SU-DHL-6 (cell line): ENCODE data around the gene RAB39B.
"Not testable (repeated sequence)": the region's sequence is repeated elsewhere in the genome, so short reads cannot be mapped to it uniquely, and the experiment has no call there.

Experiments
- H2AFZ ChIP-seq: fragments of 200-600 bp; sonication (generic); 2 replicates; pipeline ENCODE4 v1.6.1; 2014; ENCODE audit warnings: low read depth, mild to moderate bottlenecking, moderate library complexity, mixed read lengths, antibody characterized with exemption, low read length; ENCODE audit not compliant: severe bottlenecking
- H3F3A ChIP-seq: fragments of 200-600 bp; shearing (Covaris generic); 2 replicates; pipeline ENCODE4 v1.6.0; 2016; ENCODE audit warnings: antibody characterized with exemption, mild to moderate bottlenecking; ENCODE audit not compliant: insufficient read depth
- H3K27ac ChIP-seq: fragments of 200-600 bp; sonication (generic); 2 replicates; pipeline ENCODE4 v1.5.1; 2016; ENCODE audit warnings: low read depth, mild to moderate bottlenecking, low read length, moderate library complexity, mixed read lengths
- H3K27me3 ChIP-seq: fragments of 200-600 bp; sonication (generic), shearing (Covaris generic); 2 replicates; pipeline ENCODE4 v1.6.0; 2014; ENCODE audit warnings: mild to moderate bottlenecking, low read length
- H3K36me3 ChIP-seq: fragments of 200-600 bp; sonication (generic); 2 replicates; pipeline ENCODE4 v1.6.1; 2014; ENCODE audit warnings: mild to moderate bottlenecking, low read length, mixed read lengths
- H3K4me2 ChIP-seq: fragments of 300-600, 200-600 bp; shearing (Covaris generic), sonication (generic); 2 replicates; pipeline ENCODE4 v1.6.0; 2014; ENCODE audit warnings: low read length, low read depth, mild to moderate bottlenecking; ENCODE audit not compliant: poor library complexity, severe bottlenecking
- H3K4me3 ChIP-seq: fragments of 200-600 bp; sonication (generic); 2 replicates; pipeline ENCODE4 v1.5.1; 2014; ENCODE audit warnings: antibody characterized with exemption, low read length, mild to moderate bottlenecking, mixed read lengths; ENCODE audit not compliant: insufficient read depth, poor library complexity, severe bottlenecking
- H3K79me2 ChIP-seq: fragments of 200-600 bp; sonication (generic); 2 replicates; pipeline ENCODE4 v1.6.1; 2014; ENCODE audit warnings: mild to moderate bottlenecking, low read length, moderate library complexity; ENCODE audit not compliant: insufficient read depth
- H3K9ac ChIP-seq: fragments of 200-600 bp; sonication (generic); 2 replicates; pipeline ENCODE4 v1.7.0; 2014; ENCODE audit warnings: mild to moderate bottlenecking, low read length
- H3K9me2 ChIP-seq: fragments of 200-600 bp; sonication (generic); replicated peaks from 2 replicates; pipeline ENCODE4 v1.6.1; 2014; ENCODE audit warnings: low read length; ENCODE audit not compliant: insufficient read depth
- H3K9me3 ChIP-seq: fragments of 200-600 bp; sonication (generic); 2 replicates; pipeline ENCODE4 v1.6.1; 2014; ENCODE audit warnings: low read length, mixed read lengths; ENCODE audit not compliant: insufficient read depth
- H4K20me1 ChIP-seq: fragments of 200-600 bp; sonication (generic); 2 replicates; pipeline ENCODE4 v1.6.1; 2014; ENCODE audit warnings: low read depth, mild to moderate bottlenecking, antibody characterized with exemption, low read length, moderate library complexity, mixed read lengths
- CTCF ChIP-seq: fragments of 200-600 bp; sonication (generic); IDR thresholded peaks from one replicate; pipeline ENCODE4 v1.5.1; 2017; ENCODE audit warnings: antibody characterized with exemption, mild to moderate bottlenecking, low read length, moderate library complexity; ENCODE audit not compliant: insufficient read depth, poor library complexity, severe bottlenecking
- EZH2phosphoT487 ChIP-seq: fragments of 200-600 bp; sonication (generic), shearing (Covaris generic); conservative IDR thresholded peaks from 2 replicates; pipeline ENCODE4 v1.6.1; 2018; ENCODE audit warnings: mild to moderate bottlenecking, antibody characterized with exemption, low read length, moderate library complexity, mixed read lengths

RAB39B gene

GRCh38 chrX:155279873-155280272, 15.6 kb upstream of the RAB39B start:
- Histone ChIP-seq H3F3A (no peaks in the 10 kb centered on the region), H3K4me3 (no peak overlapping the region), H3K9me2 (no peaks in the 10 kb centered on the region), H3K4me2 (no peak overlapping the region), H4K20me1 (no peaks in the 10 kb centered on the region), H3K9ac (no peak overlapping the region), H2AFZ (no peak overlapping the region), H3K36me3 (no peaks in the 10 kb centered on the region), H3K79me2 (no peaks in the 10 kb centered on the region), H3K27me3 (no peaks in the 10 kb centered on the region), H3K9me3 (no peaks in the 10 kb centered on the region), H3K27ac (no peak overlapping the region)
- no peak for TF ChIP-seq CTCF
- TF ChIP-seq EZH2phosphoT487, result no peak

GRCh38 chrX:155270969-155271368, 6.7 kb upstream of the RAB39B start:
- no peak for TF ChIP-seq EZH2phosphoT487
- TF ChIP-seq CTCF, result no peak
- Histone ChIP-seq H3K9me3 (no peaks in the 10 kb centered on the region), H2AFZ (no peak overlapping the region), H3K9me2 (no peaks in the 10 kb centered on the region), H3K36me3 (no peaks in the 10 kb centered on the region), H3K9ac (no peak overlapping the region), H3K4me2 (no peak overlapping the region), H3K27me3 (no peaks in the 10 kb centered on the region), H4K20me1 (no peaks in the 10 kb centered on the region), H3K27ac (no peak overlapping the region), H3F3A (no peaks in the 10 kb centered on the region), H3K4me3 (no peak overlapping the region), H3K79me2 (no peaks in the 10 kb centered on the region)

GRCh38 chrX:155267995-155268394, 3.7 kb upstream of the RAB39B start:
- not testable (repeated sequence) for H3K4me2 ChIP-seq, H3K27me3 ChIP-seq, H3K36me3 ChIP-seq, H3K9ac ChIP-seq, H3K9me3 ChIP-seq, H3K27ac ChIP-seq, H3K4me3 ChIP-seq, H2AFZ ChIP-seq, H3K9me2 ChIP-seq, H3F3A ChIP-seq, H4K20me1 ChIP-seq
- H3K79me2 ChIP-seq, result peaks cover 13% of the 10 kb centered on the region; the same call in 1 of the 2 replicates

GRCh38 chrX:155266439-155266838, 2.1 kb upstream of the RAB39B start:
- Histone ChIP-seq H3F3A (no peaks in the 10 kb centered on the region; the same call in 1 of the 2 replicates), H3K9ac (no peak overlapping the region), H3K9me2 (no peaks in the 10 kb centered on the region), H2AFZ (no peak overlapping the region), H3K4me3 (no peak overlapping the region), H3K79me2 (peaks cover 19% of the 10 kb centered on the region; the same call in 1 of the 2 replicates), H3K27me3 (no peaks in the 10 kb centered on the region), H4K20me1 (no peaks in the 10 kb centered on the region), H3K9me3 (no peaks in the 10 kb centered on the region), H3K27ac (no peak overlapping the region), H3K36me3 (no peaks in the 10 kb centered on the region), H3K4me2 (no peak overlapping the region)
- TF ChIP-seq EZH2phosphoT487, result no peak
- TF ChIP-seq CTCF, result no peak
